HG03097 (cell line): Measurements from ENCODE around the gene PIGU.
A peak's percentile ranks its signal among the peaks of the same experiment; 100 is the strongest.
"Not testable (repeated sequence)": the region's sequence is repeated elsewhere in the genome, so short reads cannot be mapped to it uniquely, and the experiment has no call there.

Experiments
- ATAC-seq: cut with Tn5 transposase; IDR thresholded peaks from one replicate; pipeline ENCODE4 v1.9.1; 2021; ENCODE audit not compliant: unreplicated experiment, low FRiP score

PIGU gene, protein sequence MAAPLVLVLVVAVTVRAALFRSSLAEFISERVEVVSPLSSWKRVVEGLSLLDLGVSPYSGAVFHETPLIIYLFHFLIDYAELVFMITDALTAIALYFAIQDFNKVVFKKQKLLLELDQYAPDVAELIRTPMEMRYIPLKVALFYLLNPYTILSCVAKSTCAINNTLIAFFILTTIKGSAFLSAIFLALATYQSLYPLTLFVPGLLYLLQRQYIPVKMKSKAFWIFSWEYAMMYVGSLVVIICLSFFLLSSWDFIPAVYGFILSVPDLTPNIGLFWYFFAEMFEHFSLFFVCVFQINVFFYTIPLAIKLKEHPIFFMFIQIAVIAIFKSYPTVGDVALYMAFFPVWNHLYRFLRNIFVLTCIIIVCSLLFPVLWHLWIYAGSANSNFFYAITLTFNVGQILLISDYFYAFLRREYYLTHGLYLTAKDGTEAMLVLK

DNA sequence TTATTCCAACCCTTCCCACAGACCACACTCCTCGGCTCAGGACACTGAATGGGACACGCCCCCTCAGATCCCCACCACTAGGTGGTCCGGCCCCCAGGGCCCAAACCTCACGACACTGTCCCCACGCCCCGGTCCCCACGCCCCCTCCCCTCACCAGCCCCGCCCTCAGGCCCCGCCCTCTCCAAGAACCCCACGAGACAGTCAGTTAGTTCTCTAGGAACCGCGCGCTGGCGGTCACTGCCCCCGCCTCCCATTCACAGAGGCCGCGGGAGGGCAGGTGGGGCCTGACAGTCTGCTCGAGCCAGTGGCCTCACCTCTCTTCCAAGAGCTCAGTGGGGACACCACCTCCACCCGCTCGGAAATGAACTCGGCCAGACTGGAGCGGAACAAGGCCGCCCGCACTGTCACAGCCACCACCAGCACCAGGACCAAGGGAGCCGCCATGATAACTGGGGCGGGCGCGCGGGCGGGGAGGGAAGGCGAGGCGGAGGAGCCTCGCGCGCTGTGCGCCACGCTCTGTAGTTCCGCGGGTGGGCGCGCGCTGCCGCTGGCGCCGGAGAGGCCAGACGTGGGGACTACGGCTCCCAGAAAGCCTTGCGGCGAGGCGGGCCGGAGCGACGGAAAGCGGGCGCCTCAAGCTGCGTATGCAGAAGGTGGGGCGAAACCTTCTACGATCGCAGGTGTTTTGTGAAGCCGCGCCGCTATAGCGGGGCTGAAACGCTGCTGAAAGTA lies at the start of gene PIGU:
Gene PIGU (minus strand): TSS at position 451 of the 732 bp plus-strand sequence. CDS start 7 bp downstream, at position 444.
- ATAC-seq: peak; percentile 94

DNA sequence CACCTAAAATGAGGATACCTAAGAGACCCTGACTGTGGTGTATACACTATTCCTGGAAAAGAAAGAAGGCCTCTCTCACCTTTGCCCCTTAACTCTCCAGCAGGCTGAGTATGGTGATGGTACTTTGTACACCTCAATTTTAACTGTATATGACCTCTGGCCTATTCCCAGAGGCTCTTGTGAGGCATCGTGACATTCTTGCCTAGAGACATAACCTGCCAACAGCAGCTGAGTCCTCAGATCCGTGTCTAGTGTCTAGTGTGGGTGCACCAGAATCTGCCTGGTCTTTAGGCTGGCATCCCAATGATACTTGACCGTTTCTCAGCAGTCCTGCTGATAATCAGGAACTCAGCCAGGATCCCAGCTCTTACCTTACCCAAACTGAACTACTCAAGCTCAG lies 47.3 kb upstream of the PIGU start:
- ATAC-seq: no peak

DNA sequence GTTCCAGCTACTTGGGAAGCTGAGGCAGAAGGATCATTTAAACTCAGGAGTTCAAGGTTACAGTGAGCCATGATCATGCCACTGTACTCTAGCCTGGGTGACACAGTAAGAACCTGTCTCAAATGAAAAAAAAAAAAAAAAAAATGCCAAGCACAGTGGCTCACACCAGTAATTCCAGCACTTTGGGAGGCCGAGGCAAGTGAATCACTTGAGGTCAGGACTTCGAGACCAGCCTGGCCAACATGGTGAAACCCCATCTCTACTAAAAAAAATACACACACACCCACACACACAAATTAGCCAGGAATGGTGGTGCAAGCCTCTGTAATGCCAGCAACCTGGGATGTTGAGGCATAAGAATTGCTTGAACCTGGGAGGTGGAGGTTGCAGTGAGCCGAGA lies 45.7 kb upstream of the PIGU start:
- not testable (repeated sequence) for ATAC-seq

DNA sequence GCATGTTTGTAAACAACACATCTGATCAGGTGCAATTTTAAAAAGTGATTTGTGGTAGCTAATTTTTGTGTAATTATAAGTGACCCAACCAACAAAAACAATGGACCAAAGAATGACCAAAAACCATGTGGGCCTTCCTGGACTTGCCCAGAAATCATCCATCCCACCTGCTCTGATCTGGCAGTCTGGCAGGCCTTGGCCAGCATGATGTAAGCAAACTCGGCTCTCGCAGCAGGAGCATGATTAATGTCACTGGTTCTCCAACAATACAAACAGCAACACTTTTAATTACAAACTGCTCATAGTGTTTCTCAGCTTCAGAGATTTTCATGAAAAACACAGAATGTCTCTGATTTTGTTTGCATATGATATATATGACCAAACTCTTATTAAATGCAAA lies 43.4 kb upstream of the PIGU start:
- ATAC-seq: no peak

DNA sequence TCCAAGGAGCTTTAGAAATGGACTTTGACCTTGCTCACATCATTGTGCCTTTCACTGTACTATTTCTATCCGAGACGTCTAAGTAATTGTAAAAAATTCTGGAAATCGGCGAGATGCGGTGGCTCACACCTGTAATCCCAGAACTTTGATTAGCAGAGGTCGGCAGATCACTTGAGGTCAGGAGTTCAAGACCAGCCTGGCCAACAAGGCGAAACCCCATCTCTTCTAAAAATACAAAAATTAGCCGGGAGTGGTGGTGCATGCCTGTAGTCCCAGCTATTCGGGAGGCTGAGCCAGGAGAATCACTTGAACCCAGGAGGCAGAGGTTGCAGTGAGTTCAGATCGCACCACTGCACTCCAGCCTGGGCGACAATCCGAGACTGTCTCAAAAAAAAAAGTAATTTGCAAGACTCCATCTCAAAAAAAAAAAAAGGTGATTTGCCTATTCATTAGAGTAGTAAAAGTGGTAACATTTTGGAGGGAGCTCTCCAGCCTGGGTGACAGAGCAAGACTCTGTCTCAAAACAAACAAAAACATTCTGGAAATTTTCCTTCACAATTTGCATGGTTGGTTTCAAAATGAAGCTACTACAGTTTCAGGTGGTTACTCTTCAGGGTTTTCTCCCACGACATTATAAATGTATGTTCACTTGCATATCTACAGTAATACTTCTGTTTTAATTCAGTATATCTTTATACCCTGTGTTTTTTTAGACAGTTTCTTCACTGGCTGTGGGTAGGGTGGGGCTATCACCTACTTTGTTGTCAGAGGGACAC lies 42.5 kb upstream of the PIGU start:
- peak; percentile 65 for ATAC-seq

DNA sequence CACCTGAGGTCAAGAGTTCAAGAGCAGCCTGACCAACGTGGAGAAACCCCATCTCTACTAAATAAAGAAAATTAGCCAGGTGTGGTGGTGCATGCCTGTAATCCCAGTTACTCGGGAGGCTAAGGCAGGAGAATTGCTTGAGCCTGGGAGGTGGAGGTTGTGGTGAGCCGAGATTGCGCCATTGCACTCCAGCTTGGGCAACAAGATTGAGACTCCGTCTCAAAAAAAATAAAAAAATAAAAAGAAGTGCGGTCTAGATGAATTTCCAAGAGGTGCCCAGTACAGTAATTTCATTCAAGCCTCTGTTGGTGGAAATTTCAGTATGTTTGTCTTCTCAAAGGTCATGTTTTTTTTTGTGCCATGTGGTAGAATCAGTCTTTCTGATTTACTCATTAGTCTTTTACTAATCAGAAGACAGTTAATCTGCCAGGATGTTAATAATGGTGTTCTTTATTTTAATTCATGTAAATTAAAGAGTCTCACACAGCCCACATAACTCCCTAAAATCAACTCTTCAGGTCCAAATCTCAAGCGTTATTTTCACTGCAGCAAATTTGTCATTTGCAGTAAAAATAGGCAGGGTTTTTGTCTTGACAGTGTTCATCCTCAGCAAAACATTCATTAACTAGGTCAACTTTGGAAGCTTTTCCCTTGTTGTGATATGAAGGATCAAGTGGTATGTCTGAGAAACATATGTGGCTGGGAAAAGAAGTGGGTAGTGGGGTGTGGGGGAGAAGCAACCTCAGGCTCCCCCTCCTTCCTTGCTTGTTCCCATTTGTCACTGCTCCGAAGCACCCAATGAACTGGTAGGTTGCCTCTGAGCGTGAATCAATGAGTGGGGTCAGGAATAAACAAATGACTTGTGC lies 40.6 kb upstream of the PIGU start:
- no peak for ATAC-seq

DNA sequence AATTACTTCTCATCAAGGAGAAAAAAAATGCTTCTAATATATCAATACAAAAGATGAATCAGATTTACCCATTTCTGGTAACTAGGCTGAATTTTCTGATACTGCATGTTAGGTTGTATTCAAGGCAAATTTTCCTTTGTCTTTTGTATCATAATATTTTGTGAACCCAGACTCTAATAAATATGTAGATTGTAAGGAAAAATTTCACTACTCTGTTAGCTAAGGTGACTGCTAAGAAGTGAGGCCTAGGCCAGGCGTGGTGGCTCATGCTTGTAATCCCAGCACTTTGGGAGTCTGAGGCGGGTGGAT lies 40.0 kb upstream of the PIGU start:
- ATAC-seq: no peak

DNA sequence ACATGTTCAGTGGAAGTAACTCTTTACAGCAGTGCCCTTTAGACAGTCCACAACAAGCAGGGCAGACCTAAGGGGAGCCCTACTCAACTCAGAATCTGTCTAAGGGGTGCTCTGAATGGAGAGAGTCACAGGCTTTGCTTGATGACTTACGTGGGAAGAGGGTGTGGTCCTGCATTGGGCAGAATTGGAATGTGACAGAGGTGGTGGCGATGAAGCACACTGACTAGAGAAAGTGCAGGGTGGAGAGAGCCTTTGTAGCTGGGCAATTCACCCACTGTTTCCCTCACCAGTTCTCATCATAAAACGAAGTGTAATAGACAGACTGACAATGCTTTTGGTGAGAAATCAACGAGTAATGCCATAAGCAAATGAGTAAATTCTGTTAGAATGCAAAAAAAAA lies 38.5 kb upstream of the PIGU start:
- no peak for ATAC-seq

DNA sequence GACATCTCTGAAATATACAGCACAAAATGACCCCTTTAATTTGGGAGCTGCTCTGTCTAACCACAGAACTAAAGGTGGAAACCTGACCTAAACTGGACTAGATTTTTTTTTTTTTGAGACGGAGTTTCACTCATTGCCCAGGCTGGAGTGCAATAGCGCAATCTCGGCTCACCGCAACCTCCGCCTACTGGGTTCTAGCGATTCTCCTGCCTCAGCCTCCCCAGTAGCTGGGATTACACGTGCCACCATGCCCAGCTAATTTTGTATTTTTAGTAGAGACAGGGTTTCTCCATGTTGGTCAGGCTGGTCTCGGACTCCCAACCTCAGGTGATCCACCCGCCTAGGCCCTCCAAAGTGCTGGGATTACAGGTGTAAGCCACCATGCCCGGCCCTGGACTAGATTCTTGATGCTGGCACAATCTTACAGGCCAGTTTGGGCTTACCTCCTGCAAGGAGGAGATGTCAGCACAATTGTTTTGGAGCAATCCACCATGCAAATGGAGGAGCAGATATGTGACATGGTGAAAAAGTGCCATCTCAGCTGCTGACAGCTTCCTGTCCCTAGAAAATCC lies 37.1 kb upstream of the PIGU start:
- ATAC-seq: not testable (repeated sequence)

DNA sequence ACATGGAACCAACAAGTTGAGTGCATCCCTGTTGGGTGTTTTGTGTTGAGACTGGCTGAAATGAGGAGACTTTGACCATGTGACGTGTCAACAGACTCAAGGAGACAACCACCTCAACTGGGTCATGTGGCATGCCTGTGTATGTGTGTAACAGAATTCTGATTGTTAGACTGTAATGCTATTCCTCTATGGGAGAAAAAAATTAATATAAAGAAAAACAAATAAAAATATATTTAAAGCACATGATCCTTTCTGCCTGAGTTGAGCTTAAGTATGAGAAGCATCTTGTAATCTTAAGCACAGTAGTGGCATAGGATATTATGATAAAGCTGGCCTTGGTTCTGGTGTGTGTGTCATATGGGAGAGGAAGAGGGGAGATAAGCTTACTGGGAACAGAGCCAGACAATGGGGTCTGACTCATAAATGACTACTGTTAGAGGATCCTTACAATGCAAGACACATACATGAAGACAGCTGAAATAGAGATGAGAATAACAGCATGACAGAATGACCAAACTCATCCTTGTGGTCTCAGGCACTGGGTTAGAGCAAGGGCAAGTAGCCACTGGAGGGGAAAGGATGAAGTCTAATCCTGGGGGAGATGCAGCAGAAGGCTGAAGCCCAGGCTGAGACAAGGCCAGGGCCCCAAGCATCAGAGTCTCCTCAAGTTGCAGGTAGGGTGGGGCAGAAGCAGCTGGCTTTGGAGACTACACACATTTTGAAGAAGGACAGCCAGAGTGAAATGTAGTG lies 36.5 kb upstream of the PIGU start:
- ATAC-seq: no peak

DNA sequence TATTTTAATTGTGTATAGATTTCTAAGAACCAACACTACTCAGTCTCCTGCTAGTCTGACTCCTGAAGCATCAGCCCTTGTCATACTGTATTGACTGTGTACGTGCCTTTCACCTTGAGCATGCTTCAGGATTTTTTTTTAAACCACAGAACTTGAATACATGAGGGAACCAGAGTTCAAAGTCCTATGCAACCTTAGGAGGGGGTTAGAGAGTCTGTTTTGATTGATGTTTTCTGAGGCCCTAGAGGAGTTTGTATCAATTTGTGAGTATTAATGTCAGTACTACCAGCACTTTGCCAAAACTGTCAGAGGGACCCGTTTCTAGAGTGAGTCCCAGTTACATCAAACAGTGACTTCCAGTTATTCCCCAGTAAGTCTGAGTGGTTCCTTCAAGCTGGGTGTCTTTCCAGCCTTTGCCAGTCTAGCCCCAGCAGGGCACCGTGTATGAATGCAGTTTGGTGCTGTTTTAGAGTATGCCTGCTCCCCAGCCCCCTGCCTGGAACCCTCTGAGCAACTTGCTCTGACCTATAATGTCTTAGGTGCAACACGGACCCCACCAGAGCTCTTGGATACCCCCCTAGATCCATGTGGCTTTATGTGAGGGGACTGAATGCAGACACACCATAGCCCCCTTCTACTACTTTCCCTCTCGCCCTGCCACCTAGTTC lies 35.8 kb upstream of the PIGU start:
- no peak for ATAC-seq

DNA sequence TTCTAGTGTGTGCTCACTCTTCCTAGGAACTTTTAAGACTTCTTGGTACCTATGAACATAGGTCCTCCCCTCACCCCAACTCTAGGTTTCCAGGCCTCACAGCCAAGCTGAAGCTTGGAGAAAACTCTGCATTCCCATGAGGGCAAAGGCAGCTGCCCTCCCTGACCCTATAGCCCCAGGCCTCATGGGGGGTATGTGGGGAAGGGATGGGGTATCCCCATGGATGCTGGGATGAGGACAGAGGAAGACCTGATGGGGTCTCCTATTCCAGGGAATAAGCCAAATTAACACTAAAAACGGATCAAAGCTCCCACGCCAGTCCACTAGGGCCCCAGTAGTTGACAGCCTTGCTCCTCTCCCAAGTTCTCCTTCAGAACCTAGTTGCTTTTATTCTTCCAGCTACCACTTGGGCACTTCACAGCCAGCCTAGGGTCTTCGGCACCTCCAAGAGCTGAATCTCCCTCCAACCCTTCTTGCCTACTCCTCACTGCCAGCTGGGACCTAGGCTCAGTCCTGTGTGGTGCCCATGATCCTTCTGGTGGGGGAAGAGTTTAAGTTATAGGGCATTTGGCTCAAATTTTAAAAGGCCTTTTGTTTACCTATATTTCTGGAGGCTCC lies 35.0 kb upstream of the PIGU start:
- no peak for ATAC-seq

DNA sequence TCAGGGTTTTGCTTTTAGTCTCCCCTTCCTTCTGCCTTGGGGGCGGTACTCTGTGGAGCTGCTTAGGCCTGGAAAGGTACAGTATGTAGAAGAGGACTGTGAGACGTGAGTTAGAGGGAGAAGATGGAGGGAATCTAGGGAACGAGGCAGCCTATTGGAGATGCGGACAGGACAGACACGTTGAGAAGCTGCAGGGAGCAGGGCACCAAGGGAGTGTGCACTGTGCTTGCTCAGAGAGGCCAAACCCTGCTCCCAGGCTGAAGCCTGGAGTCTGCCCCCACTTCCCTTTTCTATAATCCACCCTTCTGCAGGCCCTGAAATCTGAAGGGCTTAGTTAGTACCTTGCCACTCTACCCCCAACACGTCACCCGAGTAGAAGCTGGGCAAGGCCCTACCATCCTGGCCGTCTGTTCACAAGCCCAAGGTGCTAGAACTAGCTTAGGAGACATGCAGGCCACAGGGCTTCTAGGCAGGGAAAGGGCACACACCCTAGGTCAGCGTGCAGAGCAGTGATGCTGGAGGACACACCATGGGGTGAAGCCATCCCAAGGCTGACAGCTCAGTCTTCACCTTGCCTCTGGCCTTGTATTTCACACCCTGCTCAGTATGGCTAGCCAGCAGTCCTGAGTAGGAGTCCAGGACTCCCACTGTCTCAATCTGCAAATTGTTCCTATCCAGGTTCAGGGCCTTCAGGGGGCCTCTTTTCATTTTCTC lies 34.1 kb upstream of the PIGU start:
- no peak for ATAC-seq

DNA sequence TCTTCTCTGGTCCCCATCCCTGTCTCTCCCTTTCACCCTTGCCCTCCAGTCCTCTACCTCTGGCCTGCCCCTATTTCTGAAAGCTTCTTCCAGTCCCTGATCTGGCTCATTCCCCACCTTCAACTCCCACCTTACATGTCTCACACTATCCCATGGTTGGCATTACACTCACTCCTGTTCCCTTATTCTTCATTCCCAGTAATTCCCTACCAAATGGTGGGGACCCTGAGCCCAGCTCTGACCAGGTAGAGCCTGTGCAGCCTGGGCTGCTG lies 33.6 kb upstream of the PIGU start:
- no peak for ATAC-seq

DNA sequence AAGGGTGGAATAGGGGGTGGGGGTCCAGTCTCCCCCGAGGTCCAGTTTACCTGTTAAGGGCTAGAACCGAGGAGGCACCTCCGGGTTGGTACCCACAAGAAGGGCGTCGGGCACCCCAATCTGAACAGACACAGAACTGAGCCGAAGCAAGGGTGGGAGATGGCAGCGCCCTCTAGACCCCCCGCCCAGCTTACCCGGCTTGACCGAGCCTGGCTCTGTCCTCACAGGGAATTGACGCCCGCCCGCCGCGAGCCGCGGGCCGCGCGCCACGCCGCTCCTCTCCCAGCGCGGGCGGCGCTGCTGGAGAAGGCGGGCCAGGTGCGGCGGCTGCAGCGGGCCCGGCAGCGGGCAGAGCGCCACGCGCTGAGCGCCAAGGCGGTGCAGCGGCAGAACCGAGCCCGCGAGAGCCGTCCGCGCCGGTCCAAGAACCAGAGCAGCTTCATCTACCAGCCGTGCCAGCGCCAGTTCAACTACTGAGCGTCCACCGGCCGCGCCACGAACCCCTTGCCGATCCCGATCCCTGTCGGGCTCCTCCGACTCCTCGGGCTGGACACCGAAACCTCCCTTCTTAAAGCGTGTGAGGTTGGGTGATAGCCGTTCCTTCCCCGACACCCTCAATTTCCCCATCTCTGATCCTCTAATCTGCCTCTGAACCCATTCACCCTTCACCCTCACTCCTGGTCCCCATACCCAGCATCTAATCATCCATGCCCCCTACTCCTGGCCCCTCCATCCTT lies 33.1 kb upstream of the PIGU start:
- ATAC-seq: peak; percentile 28

DNA sequence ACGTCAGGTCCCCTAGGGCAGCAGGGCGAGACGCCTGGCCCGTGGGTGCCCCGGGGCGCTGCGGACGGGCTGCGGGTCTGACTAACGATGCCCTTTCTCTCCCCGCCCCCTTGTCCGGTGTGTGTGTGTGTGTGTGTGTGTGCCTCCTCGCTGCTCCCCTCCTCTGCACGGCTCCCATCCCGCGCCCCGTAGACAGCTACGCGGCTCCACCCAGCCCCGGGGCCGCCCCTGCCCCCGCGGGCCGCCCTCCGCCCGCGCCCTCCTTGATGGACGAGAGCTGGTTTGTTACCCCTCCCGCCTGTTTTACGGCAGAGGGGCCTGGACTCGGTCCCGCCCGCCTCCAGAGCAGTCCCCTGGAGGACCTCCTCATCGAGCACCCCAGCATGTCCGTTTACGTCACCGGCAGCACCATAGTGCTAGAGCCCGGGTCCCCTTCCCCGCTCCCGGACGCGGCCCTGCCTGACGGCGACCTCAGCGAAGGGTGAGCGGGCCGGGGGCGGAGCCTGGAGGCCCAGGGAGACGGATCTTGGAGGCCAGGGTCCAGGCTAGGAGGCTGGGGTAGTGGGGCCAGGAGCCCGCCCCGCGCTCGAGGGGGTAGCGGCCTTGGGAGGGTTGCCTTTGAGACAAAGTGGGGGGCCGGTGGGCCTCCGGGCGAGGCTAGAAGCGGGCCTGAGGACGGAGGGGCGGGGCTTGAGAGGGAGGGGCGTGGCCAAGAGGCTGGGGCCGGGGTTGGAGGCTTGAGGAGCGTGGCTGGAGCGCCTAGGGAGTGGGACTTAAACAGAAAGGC lies 32.3 kb upstream of the PIGU start:
- ATAC-seq: peak; percentile 38

DNA sequence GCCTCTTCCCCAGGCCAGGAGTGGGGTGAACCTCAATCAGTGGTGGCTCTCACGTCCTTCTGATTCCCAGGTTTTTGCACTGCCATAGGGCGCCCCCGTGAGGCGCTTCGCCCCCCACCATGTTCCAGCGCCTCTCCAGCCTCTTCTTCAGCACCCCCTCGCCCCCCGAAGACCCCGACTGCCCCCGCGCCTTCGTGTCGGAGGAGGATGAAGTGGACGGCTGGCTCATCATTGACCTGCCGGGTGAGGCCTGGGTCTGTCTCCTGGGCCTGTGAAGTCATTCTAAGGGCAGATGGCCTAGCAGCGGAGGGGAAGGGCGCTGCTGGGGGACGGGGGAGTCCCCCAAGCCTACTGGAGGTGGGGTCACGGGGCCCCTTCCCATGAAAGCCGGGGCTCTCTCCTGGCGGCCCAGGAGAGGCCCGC lies 31.7 kb upstream of the PIGU start:
- ATAC-seq: peak; percentile 2
